HUDEP-2 (cell line): ENCODE measurements around the gene KCNB1.
A peak's percentile ranks its signal among the peaks of the same experiment; 100 is the strongest.
"Not testable (repeated sequence)": the region's sequence is repeated elsewhere in the genome, so short reads cannot be mapped to it uniquely, and the experiment has no call there.

ENCODE experiments used
- DNase-seq, 76 experiments: peaks; one replicate each; lab custom pipeline; 2025; ENCODE audit not compliant: unreplicated experiment in 76 of 76; lab: John Stamatoyannopoulos, UW

The KCNB1 gene

GRCh38 chr20:49337357-49337756 lies 145.1 kb downstream of the KCNB1 start:
- no peak for DNase-seq

- DNase-seq = no peak
Measured at GRCh38 chr20:49336786-49337185, 145.7 kb downstream of the KCNB1 start.

- DNase-seq = no peak
Measured at GRCh38 chr20:49335476-49335875, 147.0 kb downstream of the KCNB1 start.

GRCh38 chr20:49330701-49331615 lies 151.5 kb downstream of the KCNB1 start:
- DNase-seq = no peak

- no peak for DNase-seq
Measured at GRCh38 chr20:49328790-49329189, 153.7 kb downstream of the KCNB1 start.

- DNase-seq = no peak
Measured at GRCh38 chr20:49326026-49326425, 156.4 kb downstream of the KCNB1 start.

GRCh38 chr20:49324306-49324705 lies 158.2 kb downstream of the KCNB1 start:
- DNase-seq = no peak

GRCh38 chr20:49323622-49324238 lies 158.7 kb downstream of the KCNB1 start:
- DNase-seq = peak in 20 of 76 experiments; percentile 4 to 61 (median 17)

GRCh38 chr20:49320460-49320859 lies 162.0 kb downstream of the KCNB1 start:
- DNase-seq = peak in 9 of 76 experiments; percentile 1 to 27 (median 10)

- DNase-seq = peak in 11 of 76 experiments; percentile 5 to 32 (median 14)
Measured at GRCh38 chr20:49319208-49319809, 163.2 kb downstream of the KCNB1 start.

- DNase-seq = peak in 1 of 76 experiments; percentile 20
Measured at GRCh38 chr20:49318430-49319207, 163.8 kb downstream of the KCNB1 start.

- no peak for DNase-seq
Measured at GRCh38 chr20:49318091-49318429, 164.4 kb downstream of the KCNB1 start.

GRCh38 chr20:49316704-49317103 lies 165.8 kb downstream of the KCNB1 start:
- DNase-seq = no peak

GRCh38 chr20:49315580-49315979 lies 166.9 kb downstream of the KCNB1 start:
- DNase-seq = no peak

GRCh38 chr20:49314052-49314451 lies 168.4 kb downstream of the KCNB1 start:
- not testable (repeated sequence) for DNase-seq
